Neural cell (in vitro differentiated cells): ENCODE data around the gene RPL28. TPM values are rescaled to one million over a fixed set of nuclear protein-coding genes. Genes with fewer than 3 reads are reported as not detected.

ENCODE experiments used
- H2AFZ ChIP-seq: fragments of 200-600, 300-800 bp; sonication (generic), shearing (Covaris generic); 2 replicates; pipeline ENCODE4 v1.6.0; 2014; ENCODE audit warnings: low read depth, mild to moderate bottlenecking, antibody characterized with exemption, low read length, moderate library complexity
- H3F3A ChIP-seq: fragments of 200-600 bp; shearing (Covaris generic); 2 replicates; pipeline ENCODE4 v1.6.1; 2016; ENCODE audit warnings: mild to moderate bottlenecking, moderate library complexity, mixed read lengths, antibody characterized with exemption, low read length; ENCODE audit not compliant: insufficient read depth, poor library complexity, severe bottlenecking
- H3K27ac ChIP-seq: fragments of 200-600, 300-800 bp; sonication (generic), shearing (Covaris generic); 2 replicates; pipeline ENCODE4 v1.5.1; 2014; ENCODE audit warnings: mild to moderate bottlenecking, low read length, moderate library complexity
- H3K27me3 ChIP-seq: fragments of 300-800, 200-600 bp; sonication (generic), shearing (Covaris generic); 2 replicates; pipeline ENCODE4 v1.6.0; 2014; ENCODE audit warnings: mild to moderate bottlenecking, low read depth, low read length, moderate library complexity; ENCODE audit not compliant: insufficient read depth
- H3K36me3 ChIP-seq: fragments of 300-800, 200-600 bp; sonication (generic), shearing (Covaris generic); 2 replicates; pipeline ENCODE4 v1.5.1; 2014; ENCODE audit warnings: mild to moderate bottlenecking, antibody characterized with exemption, low read length, moderate library complexity; ENCODE audit not compliant: insufficient read depth
- H3K4me2 ChIP-seq: fragments of 300-800, 200-600 bp; sonication (generic), shearing (Covaris generic); 2 replicates; pipeline ENCODE4 v1.6.0; 2014; ENCODE audit warnings: mild to moderate bottlenecking, low read length
- H3K4me3 ChIP-seq: fragments of 300-800, 200-600 bp; sonication (generic), shearing (Covaris generic); 2 replicates; pipeline ENCODE4 v1.5.1; 2014; ENCODE audit warnings: mild to moderate bottlenecking, low read length, moderate library complexity
- H3K79me2 ChIP-seq: fragments of 200-600 bp; shearing (Covaris generic); replicated peaks from 2 replicates; pipeline ENCODE4 v1.6.0; 2014; ENCODE audit warnings: mild to moderate bottlenecking, low read length, moderate library complexity; ENCODE audit not compliant: insufficient read depth
- H3K9ac ChIP-seq: fragments of 300-800, 200-600 bp; sonication (generic), shearing (Covaris generic); 2 replicates; pipeline ENCODE4 v1.6.1; 2016; ENCODE audit warnings: mild to moderate bottlenecking, low read length, mixed read lengths
- H3K9me2 ChIP-seq: fragments of 200-600 bp; shearing (Covaris generic); 2 replicates; pipeline ENCODE4 v1.6.1; 2016; ENCODE audit warnings: mild to moderate bottlenecking, low read length, mixed read lengths; ENCODE audit not compliant: insufficient read depth
- H3K9me3 ChIP-seq: fragments of 200-600, 300-800 bp; sonication (generic), shearing (Covaris generic); 2 replicates; pipeline ENCODE4 v1.6.1; 2016; ENCODE audit warnings: mild to moderate bottlenecking, mixed run types, low read length, moderate library complexity, mixed read lengths
- H4K20me1 ChIP-seq: fragments of 200-600 bp; shearing (Covaris generic); 2 replicates; pipeline ENCODE4 v1.6.1; 2016; ENCODE audit warnings: mild to moderate bottlenecking, mixed run types; ENCODE audit not compliant: insufficient read depth
- EP300 ChIP-seq: fragments of 450-650 bp; conservative IDR thresholded peaks from 2 replicates; pipeline ENCODE4 v1.6.1; 2014; ENCODE audit warnings: antibody characterized with exemption, mild to moderate bottlenecking, moderate library complexity; ENCODE audit not compliant: poor library complexity, severe bottlenecking
- EZH2 ChIP-seq: fragments of 200-600, 300-800 bp; shearing (Covaris generic), sonication (generic); IDR thresholded peaks from 2 replicates; pipeline ENCODE4 v1.6.1; 2014; ENCODE audit warnings: antibody characterized with exemption, low read length, borderline replicate concordance, mild to moderate bottlenecking; ENCODE audit not compliant: insufficient read depth, poor library complexity, severe bottlenecking
- MXI1 ChIP-seq: fragments of 450-650 bp; conservative IDR thresholded peaks from 2 replicates; pipeline ENCODE4 v1.6.1; 2014; ENCODE audit warnings: antibody characterized with exemption, mild to moderate bottlenecking; ENCODE audit not compliant: poor library complexity, severe bottlenecking
- POLR2AphosphoS5 ChIP-seq: IDR thresholded peaks from 2 replicates; pipeline ENCODE4 v1.6.1; 2012
- RAD21 ChIP-seq: fragments of 450-650 bp; conservative IDR thresholded peaks from 2 replicates; pipeline ENCODE4 v1.6.1; 2014; ENCODE audit warnings: antibody characterized with exemption, mild to moderate bottlenecking, moderate library complexity
- SMC3 ChIP-seq: fragments of 450-650 bp; conservative IDR thresholded peaks from 2 replicates; pipeline ENCODE4 v1.6.1; 2014; ENCODE audit warnings: antibody characterized with exemption, mild to moderate bottlenecking, moderate library complexity; ENCODE audit not compliant: poor library complexity
- TAF1 ChIP-seq: IDR thresholded peaks from 2 replicates; pipeline ENCODE4 v1.6.1; 2012; ENCODE audit warnings: low read depth
- polyA plus RNA-seq: library from polyadenylated mRNA; depleted of rRNA; stranded (reverse); fragments of >200 nt; gene quantifications from 2 replicates; pipeline ENCODE4 v1.2.3, GENCODE V29; 2014
- TF ChIP-seq, protein P1 (sequence below): fragments of 450-650 bp; IDR thresholded peaks from 2 replicates; pipeline ENCODE4 v1.5.1; 2014; ENCODE audit warnings: antibody characterized with exemption, mild to moderate bottlenecking, moderate library complexity; ENCODE audit not compliant: poor library complexity, severe bottlenecking
- TF ChIP-seq, protein P2 (sequence below): IDR thresholded peaks from 2 replicates; pipeline ENCODE4 v1.6.1; 2012; ENCODE audit warnings: borderline replicate concordance

Gene RPL28
- polyA plus RNA-seq, 1 donor from 2014 or later, result 195 TPM

DNA sequence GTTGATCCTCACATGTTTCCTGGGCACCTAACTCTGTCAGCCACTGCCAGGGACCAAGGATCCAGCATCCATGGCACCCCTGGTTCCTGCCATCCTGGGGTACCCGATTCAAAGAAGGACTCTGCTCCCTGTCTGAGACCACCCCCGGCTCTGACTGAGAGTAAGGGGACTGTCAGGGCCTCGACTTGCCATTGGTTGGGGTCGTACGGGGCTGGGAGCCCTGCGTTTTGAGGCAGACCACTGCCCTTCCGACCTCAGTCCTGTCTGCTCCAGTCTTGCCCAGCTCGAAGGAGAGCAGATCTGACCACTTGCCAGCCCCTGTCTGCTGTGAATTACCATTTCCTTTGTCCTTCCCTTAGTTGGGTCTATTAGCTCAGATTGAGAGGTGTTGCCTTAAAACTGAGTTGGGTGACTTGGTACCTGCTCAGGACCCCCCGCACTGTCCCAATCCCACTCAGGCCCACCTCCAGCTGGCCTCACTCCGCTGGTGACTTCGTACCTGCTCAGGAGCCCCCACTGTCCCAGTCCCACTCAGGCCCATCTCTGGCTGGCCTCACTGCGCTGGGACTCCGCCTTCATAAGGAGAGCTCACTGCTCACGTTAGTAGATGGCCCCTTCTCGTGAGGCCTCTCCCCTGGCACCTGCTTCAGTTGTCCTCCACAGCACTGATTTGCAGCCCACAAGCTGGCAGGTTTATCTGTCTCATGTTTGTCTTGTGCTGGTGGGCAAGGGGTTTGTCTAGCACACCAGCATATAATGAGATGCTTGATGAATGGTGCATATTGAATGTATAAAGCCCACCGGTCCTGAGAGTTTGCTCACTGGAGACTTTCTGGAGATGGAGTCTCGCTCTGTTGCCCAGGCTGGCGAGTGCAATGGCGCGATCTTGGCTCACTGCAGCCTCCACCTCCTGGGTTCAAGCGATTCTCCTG, 3.9 kb downstream of the RPL28 start:
- H3K79me2 ChIP-seq, result peaks cover 22% of the 10 kb centered on the region
- H3K4me3 ChIP-seq, result no peak overlapping the region
- no peak overlapping the region for H2AFZ ChIP-seq
- H3K9me2 ChIP-seq, result no peaks in the 10 kb centered on the region
- H3K36me3 ChIP-seq, result no peaks in the 10 kb centered on the region
- no peak for TF ChIP-seq POLR2AphosphoS5
- TF ChIP-seq, protein P1, sequence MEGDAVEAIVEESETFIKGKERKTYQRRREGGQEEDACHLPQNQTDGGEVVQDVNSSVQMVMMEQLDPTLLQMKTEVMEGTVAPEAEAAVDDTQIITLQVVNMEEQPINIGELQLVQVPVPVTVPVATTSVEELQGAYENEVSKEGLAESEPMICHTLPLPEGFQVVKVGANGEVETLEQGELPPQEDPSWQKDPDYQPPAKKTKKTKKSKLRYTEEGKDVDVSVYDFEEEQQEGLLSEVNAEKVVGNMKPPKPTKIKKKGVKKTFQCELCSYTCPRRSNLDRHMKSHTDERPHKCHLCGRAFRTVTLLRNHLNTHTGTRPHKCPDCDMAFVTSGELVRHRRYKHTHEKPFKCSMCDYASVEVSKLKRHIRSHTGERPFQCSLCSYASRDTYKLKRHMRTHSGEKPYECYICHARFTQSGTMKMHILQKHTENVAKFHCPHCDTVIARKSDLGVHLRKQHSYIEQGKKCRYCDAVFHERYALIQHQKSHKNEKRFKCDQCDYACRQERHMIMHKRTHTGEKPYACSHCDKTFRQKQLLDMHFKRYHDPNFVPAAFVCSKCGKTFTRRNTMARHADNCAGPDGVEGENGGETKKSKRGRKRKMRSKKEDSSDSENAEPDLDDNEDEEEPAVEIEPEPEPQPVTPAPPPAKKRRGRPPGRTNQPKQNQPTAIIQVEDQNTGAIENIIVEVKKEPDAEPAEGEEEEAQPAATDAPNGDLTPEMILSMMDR, result no peak
- TF ChIP-seq MXI1, result no peak
- TF ChIP-seq EZH2, result no peak
- TF ChIP-seq SMC3, result no peak
- TF ChIP-seq, protein P2, sequence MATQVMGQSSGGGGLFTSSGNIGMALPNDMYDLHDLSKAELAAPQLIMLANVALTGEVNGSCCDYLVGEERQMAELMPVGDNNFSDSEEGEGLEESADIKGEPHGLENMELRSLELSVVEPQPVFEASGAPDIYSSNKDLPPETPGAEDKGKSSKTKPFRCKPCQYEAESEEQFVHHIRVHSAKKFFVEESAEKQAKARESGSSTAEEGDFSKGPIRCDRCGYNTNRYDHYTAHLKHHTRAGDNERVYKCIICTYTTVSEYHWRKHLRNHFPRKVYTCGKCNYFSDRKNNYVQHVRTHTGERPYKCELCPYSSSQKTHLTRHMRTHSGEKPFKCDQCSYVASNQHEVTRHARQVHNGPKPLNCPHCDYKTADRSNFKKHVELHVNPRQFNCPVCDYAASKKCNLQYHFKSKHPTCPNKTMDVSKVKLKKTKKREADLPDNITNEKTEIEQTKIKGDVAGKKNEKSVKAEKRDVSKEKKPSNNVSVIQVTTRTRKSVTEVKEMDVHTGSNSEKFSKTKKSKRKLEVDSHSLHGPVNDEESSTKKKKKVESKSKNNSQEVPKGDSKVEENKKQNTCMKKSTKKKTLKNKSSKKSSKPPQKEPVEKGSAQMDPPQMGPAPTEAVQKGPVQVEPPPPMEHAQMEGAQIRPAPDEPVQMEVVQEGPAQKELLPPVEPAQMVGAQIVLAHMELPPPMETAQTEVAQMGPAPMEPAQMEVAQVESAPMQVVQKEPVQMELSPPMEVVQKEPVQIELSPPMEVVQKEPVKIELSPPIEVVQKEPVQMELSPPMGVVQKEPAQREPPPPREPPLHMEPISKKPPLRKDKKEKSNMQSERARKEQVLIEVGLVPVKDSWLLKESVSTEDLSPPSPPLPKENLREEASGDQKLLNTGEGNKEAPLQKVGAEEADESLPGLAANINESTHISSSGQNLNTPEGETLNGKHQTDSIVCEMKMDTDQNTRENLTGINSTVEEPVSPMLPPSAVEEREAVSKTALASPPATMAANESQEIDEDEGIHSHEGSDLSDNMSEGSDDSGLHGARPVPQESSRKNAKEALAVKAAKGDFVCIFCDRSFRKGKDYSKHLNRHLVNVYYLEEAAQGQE, result no peak
- no peak for TF ChIP-seq EP300
- no peak for TF ChIP-seq RAD21
- no peak for TF ChIP-seq TAF1
- no peaks in the 10 kb centered on the region for H3K9me3 ChIP-seq
- peaks cover 21% of the 10 kb centered on the region for H4K20me1 ChIP-seq
- H3F3A ChIP-seq, result peaks cover 5% of the 10 kb centered on the region
- H3K4me2 ChIP-seq, result no peak overlapping the region
- H3K9ac ChIP-seq, result no peak overlapping the region
- no peak overlapping the region for H3K27ac ChIP-seq
- H3K27me3 ChIP-seq, result no peaks in the 10 kb centered on the region

DNA sequence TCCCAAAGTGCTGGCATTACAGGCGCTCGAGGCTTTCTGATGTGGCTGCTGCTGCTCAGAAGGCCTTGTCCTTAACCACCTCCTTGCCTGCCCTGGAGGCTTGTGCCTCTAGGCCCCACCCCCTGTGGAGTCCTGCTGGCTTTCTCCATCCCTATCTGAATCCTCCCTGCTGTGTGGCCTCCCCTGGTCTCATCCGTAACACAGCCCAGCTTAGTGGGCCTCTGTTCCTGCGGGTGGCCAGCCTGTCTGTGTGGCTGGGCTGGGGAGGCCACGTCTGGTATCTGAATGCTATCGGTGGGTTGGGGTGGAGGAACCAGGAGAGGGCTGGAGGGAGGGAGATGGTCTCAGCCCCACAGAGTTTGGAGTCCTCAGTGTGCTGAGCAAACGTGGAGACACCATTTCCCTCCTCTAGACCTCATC, 4.7 kb downstream of the RPL28 start:
- no peak overlapping the region for H2AFZ ChIP-seq
- no peaks in the 10 kb centered on the region for H3K9me2 ChIP-seq
- H3K4me2 ChIP-seq, result no peak overlapping the region
- H3K4me3 ChIP-seq, result no peak overlapping the region
- H3K27me3 ChIP-seq, result no peaks in the 10 kb centered on the region
- H3K9ac ChIP-seq, result no peak overlapping the region
- H3K9me3 ChIP-seq, result no peaks in the 10 kb centered on the region
- H4K20me1 ChIP-seq, result peaks cover 21% of the 10 kb centered on the region
- H3K79me2 ChIP-seq, result peaks cover 22% of the 10 kb centered on the region
- no peak overlapping the region for H3K27ac ChIP-seq
- TF ChIP-seq RAD21 (no peak), EZH2 (no peak), POLR2AphosphoS5 (no peak), SMC3 (no peak), MXI1 (no peak), EP300 (no peak), TAF1 (no peak)
- TF ChIP-seq, protein P2, result no peak
- TF ChIP-seq, protein P1, result no peak
- peaks cover 5% of the 10 kb centered on the region for H3F3A ChIP-seq
- H3K36me3 ChIP-seq, result no peaks in the 10 kb centered on the region
